Central memory CD8-positive, alpha-beta T cell (primary cell): ENCODE measurements around the gene SETD6.
A peak's percentile ranks its signal among the peaks of the same experiment; 100 is the strongest.

Experiments used
- ATAC-seq: fragments of 150-1000 bp; cut with Tn5 transposase; replicated peaks from 2 replicates; pipeline ENCODE4 v1.10.0; 2022; ENCODE audit warnings: mild to moderate bottlenecking, moderate FRiP score, moderate number of reproducible peaks; ENCODE audit not compliant: poor library complexity, severe bottlenecking; ENCODE audit errors: extremely low read depth
- DNase-seq, 2 donors: peaks; one replicate each; pipeline ENCODE4 v3.0.0; 2021; ENCODE audit warnings: low spot score in 2 of 2
- H3K27ac Mint-ChIP-seq: one replicate; pipeline ENCODE4 v1.8.0; 2022; ENCODE audit warnings: low read depth, mild to moderate bottlenecking, moderate library complexity, mixed read lengths
- H3K27me3 Mint-ChIP-seq: one replicate; pipeline ENCODE4 v1.8.0; 2022; ENCODE audit warnings: mixed read lengths
- H3K36me3 Mint-ChIP-seq: one replicate; pipeline ENCODE4 v1.8.0; 2022; ENCODE audit warnings: mild to moderate bottlenecking, moderate library complexity, mixed read lengths; ENCODE audit not compliant: insufficient read depth
- H3K4me1 Mint-ChIP-seq: one replicate; pipeline ENCODE4 v1.8.0; 2022; ENCODE audit warnings: mixed read lengths
- H3K4me3 Mint-ChIP-seq: one replicate; pipeline ENCODE4 v1.8.0; 2022; ENCODE audit warnings: mild to moderate bottlenecking, moderate library complexity, mixed read lengths
- H3K9me3 Mint-ChIP-seq: one replicate; pipeline ENCODE4 v1.8.0; 2022; ENCODE audit warnings: mixed read lengths

Gene SETD6, protein sequence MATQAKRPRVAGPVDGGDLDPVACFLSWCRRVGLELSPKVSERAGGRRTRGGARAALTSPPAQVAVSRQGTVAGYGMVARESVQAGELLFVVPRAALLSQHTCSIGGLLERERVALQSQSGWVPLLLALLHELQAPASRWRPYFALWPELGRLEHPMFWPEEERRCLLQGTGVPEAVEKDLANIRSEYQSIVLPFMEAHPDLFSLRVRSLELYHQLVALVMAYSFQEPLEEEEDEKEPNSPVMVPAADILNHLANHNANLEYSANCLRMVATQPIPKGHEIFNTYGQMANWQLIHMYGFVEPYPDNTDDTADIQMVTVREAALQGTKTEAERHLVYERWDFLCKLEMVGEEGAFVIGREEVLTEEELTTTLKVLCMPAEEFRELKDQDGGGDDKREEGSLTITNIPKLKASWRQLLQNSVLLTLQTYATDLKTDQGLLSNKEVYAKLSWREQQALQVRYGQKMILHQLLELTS

DNA sequence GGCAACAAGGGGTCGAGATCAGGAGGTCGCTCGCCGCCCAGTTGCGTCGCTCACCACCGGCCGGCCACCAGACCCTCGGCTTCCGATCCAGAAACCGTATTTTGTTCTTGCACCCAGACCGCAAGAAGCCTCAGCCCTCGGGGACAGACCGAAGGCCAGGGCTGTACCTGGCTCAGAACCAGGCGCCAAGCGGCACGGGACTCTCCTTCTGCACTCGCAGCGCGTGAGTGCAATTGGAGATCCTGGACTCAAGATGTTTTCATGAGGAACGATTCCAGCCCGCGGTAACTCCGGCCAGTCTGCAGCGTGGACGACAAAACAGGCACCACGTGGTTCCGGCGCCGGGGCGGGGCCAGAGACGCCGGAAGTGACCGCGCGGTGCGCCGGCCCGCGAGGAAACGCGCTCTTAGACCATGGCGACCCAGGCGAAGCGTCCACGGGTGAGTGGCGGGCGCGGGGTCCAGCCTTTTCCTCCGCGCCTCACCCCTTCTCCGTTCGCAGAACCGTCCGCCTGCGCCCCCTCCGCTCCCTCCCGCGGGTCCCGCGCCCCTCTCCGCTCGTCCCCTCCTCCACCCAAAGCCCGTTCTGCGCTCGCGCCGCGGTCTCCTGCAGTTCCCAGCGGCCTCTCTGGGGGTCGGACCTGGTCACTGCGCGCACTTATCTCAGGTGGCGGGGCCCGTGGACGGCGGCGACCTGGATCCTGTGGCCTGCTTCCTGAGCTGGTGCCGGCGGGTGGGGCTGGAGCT is at the start of gene SETD6:
Gene SETD6 (plus strand): TSS at position 393 of the 746 bp plus-strand sequence. CDS start 21 bp downstream, at position 414.
- Mint-ChIP-seq H3K4me3 (peak within 1 kb of the TSS; percentile 85), H3K4me1 (peaks cover 26% of the 10 kb centered on the region)

DNA sequence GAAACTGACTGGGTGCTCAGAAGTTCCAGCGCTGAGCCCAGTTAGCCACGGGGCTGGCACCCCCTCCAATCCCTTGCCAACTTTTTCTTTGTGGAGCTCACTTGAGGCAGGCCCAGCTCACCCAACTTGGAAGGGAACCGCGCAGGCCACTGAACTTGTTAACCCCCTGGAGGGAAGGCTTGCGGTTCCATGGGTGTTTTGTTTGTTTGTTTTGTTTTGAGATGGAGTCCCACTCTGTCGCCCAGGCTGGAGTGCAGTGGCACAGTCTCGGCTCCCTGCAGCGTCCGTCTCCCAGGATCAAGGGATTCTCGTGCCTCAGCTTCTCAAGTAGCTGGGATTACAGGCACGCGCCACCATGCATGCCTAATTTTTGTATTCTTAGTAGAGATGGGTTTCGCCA is 49.5 kb upstream of the SETD6 start:
- Mint-ChIP-seq H3K4me1 (peaks cover 10% of the 10 kb centered on the region), H3K9me3 (no peaks in the 10 kb centered on the region), H3K36me3 (no peaks in the 10 kb centered on the region), H3K4me3 (no peak overlapping the region), H3K27ac (no peak overlapping the region), H3K27me3 (peaks cover 86% of the 10 kb centered on the region)
- DNase-seq (no peak), ATAC-seq (no peak)

More for the DNA sequence above, at the start of gene SETD6:
- Mint-ChIP-seq H3K36me3 (peaks cover 26% of the 10 kb centered on the region), H3K27me3 (no peaks in the 10 kb centered on the region), H3K9me3 (no peaks in the 10 kb centered on the region), H3K27ac (peak within 1 kb of the TSS; percentile 85)
- ATAC-seq (peak; percentile 76), DNase-seq (peak in 1 of 2 donors; percentile 40)

DNA sequence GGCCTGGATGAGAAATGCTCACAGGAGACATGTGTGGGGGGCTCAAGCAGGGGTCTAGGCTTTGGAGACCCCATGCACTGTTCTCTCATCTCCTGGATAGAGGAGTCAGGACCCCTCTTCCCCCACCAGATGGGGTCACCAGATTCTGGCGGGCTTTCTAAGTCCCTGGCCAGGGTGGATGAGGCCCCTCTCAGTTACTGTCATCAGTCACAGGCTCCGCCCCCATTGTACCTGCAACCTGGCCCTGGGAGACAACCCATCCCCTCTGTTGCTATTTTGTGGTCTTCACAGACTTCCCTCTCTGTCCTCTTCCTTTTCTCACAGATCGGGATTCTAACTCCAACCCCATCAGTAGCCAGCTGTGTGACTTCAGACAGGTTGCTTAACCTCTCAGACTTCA is 48.9 kb upstream of the SETD6 start:
- H3K4me3 Mint-ChIP-seq: no peak overlapping the region

GRCh38 chr16:58467905-58468304 is 47.4 kb upstream of the SETD6 start:
- H3K36me3 Mint-ChIP-seq: no peaks in the 10 kb centered on the region
- H3K4me3 Mint-ChIP-seq: no peak overlapping the region
- ATAC-seq (no peak), DNase-seq (no peak)
- H3K27ac Mint-ChIP-seq: no peak overlapping the region
- H3K27me3 Mint-ChIP-seq: peaks cover 71% of the 10 kb centered on the region
- peaks cover 10% of the 10 kb centered on the region for H3K4me1 Mint-ChIP-seq
- H3K9me3 Mint-ChIP-seq: no peaks in the 10 kb centered on the region

More for the DNA sequence above, 48.9 kb upstream of the SETD6 start:
- Mint-ChIP-seq H3K4me1 (peaks cover 10% of the 10 kb centered on the region), H3K27ac (no peak overlapping the region), H3K27me3 (peaks cover 81% of the 10 kb centered on the region), H3K36me3 (no peaks in the 10 kb centered on the region), H3K9me3 (no peaks in the 10 kb centered on the region)
- ATAC-seq (no peak), DNase-seq (no peak)

DNA sequence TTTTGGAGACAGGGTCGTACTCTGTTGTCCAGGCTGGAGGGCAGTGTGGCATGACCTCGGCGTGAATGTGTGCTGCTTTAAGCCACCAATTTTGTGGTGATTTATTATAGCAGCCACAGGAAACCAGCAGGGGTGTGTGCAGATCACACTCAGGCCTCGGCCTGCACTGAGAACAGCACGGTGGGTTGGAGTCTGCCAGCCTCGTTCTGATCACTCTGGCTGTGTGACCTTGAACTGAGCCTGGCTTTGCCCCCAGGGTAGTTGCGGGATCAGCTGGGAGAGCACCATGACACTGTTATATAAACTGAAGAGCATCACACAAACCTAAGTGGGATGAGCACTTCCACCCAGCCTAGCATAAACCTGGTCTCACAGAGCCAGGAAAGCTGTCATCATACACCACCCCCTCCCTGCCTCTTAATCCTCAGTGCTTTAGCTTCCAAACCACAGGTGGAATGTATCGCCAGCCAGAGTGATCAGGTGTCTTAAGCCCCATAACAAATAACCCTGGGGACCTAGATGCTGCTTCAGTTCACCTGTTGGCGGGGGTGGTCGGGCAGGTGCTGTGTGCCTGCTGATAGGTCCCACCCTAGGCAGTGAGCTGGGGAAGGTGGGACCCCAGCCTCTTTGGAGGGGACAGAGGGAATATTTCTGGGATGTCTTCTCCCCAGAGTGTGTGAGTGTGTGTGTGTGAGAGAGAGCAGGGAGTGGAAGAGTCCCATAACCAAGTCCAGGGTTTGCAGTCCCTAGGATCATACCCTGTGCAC is 43.9 kb upstream of the SETD6 start:
- no peaks in the 10 kb centered on the region for H3K4me1 Mint-ChIP-seq

DNA sequence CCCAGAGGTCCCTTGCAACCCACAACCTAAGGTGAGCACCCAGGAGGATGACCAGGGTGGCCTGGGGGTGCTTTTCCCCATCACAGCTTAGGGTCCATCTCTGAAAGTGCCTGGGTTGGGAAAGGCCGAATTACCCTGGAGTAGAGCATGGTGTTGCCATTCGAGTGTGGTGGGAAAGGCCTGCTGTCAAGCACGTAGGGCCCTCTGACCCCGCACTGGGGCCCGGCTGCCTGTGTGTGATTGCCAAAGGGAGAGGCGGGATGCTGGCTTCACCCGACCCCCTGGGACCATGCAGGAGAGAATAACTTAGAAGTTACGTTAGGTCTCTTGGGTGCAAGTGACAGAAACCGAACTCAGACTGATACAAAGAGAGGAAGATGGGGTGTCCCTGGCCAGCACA is 43.1 kb upstream of the SETD6 start:
- Mint-ChIP-seq H3K9me3 (no peaks in the 10 kb centered on the region), H3K27ac (no peak overlapping the region), H3K4me1 (no peaks in the 10 kb centered on the region), H3K27me3 (peaks cover 69% of the 10 kb centered on the region), H3K4me3 (no peak overlapping the region), H3K36me3 (no peaks in the 10 kb centered on the region)
- no peak for DNase-seq
- ATAC-seq: no peak

More for the DNA sequence above, 43.9 kb upstream of the SETD6 start:
- no peak for DNase-seq
- Mint-ChIP-seq H3K27me3 (peaks cover 77% of the 10 kb centered on the region), H3K4me3 (no peak overlapping the region), H3K36me3 (no peaks in the 10 kb centered on the region), H3K9me3 (no peaks in the 10 kb centered on the region), H3K27ac (peak overlapping the region; percentile 32)
- no peak for ATAC-seq

- DNase-seq: no peak
Measured at GRCh38 chr16:58472827-58473226, 42.5 kb upstream of the SETD6 start.

GRCh38 chr16:58474296-58474695 is 41.0 kb upstream of the SETD6 start:
- no peaks in the 10 kb centered on the region for H3K4me1 Mint-ChIP-seq
- peaks cover 49% of the 10 kb centered on the region for H3K27me3 Mint-ChIP-seq
- no peak overlapping the region for H3K4me3 Mint-ChIP-seq
- no peaks in the 10 kb centered on the region for H3K9me3 Mint-ChIP-seq
- H3K36me3 Mint-ChIP-seq: no peaks in the 10 kb centered on the region
- DNase-seq (no peak), ATAC-seq (no peak)
- H3K27ac Mint-ChIP-seq: no peak overlapping the region

More at GRCh38 chr16:58472827-58473226, 42.5 kb upstream of the SETD6 start:
- ATAC-seq: no peak
- H3K27me3 Mint-ChIP-seq: peaks cover 64% of the 10 kb centered on the region
- no peak overlapping the region for H3K27ac Mint-ChIP-seq
- no peaks in the 10 kb centered on the region for H3K36me3 Mint-ChIP-seq
- no peak overlapping the region for H3K4me3 Mint-ChIP-seq
- H3K4me1 Mint-ChIP-seq: no peaks in the 10 kb centered on the region
- no peaks in the 10 kb centered on the region for H3K9me3 Mint-ChIP-seq

DNA sequence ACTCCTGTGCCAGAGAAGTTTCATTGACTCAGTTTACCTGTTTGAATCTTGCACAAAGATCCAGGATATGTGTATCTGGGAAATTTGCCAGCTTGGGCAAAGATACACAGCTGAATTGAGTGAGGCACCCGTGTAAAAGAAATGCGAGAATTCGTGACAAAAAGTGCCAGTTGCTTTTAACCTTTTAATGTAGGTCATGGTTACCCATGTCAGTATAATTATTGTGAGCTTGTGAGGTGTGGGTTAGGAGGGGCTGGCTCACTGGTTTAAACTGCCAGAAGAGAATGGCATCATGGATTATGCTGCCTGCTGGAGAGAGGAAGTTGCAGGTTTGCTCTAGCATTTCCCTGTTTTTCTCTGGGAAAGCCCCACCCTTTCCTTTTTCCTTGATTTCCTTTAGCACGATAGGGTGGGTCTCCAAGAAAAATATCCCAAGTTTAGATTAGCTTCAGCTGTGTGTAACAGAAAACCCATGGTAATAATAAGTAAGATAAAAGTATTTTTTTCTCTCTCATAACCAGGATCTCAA is 40.2 kb upstream of the SETD6 start:
- Mint-ChIP-seq H3K27ac (no peak overlapping the region), H3K9me3 (no peaks in the 10 kb centered on the region), H3K4me1 (no peaks in the 10 kb centered on the region), H3K27me3 (peaks cover 40% of the 10 kb centered on the region), H3K36me3 (no peaks in the 10 kb centered on the region), H3K4me3 (no peak overlapping the region)
- ATAC-seq (no peak), DNase-seq (no peak)

- DNase-seq: no peak
- no peak overlapping the region for H3K27ac Mint-ChIP-seq
- no peaks in the 10 kb centered on the region for H3K4me1 Mint-ChIP-seq
- no peaks in the 10 kb centered on the region for H3K9me3 Mint-ChIP-seq
- H3K4me3 Mint-ChIP-seq: no peak overlapping the region
- ATAC-seq: no peak
- H3K27me3 Mint-ChIP-seq: peaks cover 45% of the 10 kb centered on the region
- no peaks in the 10 kb centered on the region for H3K36me3 Mint-ChIP-seq
Measured at GRCh38 chr16:58476791-58477190, 38.5 kb upstream of the SETD6 start.

DNA sequence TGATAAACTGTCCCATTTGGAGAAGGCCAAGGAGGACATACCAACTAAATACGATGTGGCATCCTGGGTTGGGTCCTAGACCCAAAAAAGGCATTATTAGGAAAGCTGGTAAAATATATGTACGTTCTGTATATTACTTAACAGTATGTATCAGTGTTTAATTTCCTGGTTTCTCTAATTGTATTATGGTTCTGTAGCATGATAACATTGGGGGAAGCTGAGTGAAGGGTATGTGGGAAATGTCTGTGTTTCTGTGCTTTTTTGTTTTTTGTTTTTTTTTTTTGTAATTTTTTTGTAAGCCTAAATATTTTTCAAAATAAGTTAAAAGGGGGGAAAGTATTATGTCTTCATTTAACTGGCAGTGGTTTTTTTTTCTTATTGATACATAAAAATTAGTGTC is 36.9 kb upstream of the SETD6 start:
- no peak for ATAC-seq
- no peak for DNase-seq
- no peaks in the 10 kb centered on the region for H3K9me3 Mint-ChIP-seq
- H3K36me3 Mint-ChIP-seq: no peaks in the 10 kb centered on the region
- no peak overlapping the region for H3K4me3 Mint-ChIP-seq
- peaks cover 46% of the 10 kb centered on the region for H3K27me3 Mint-ChIP-seq
- no peak overlapping the region for H3K27ac Mint-ChIP-seq
- H3K4me1 Mint-ChIP-seq: no peaks in the 10 kb centered on the region

GRCh38 chr16:58481226-58481869 is 34.0 kb upstream of the SETD6 start:
- ATAC-seq: no peak
- H3K9me3 Mint-ChIP-seq: no peaks in the 10 kb centered on the region
- H3K4me1 Mint-ChIP-seq: no peaks in the 10 kb centered on the region
- H3K36me3 Mint-ChIP-seq: no peaks in the 10 kb centered on the region
- no peak overlapping the region for H3K4me3 Mint-ChIP-seq
- DNase-seq: no peak
- H3K27me3 Mint-ChIP-seq: peaks cover 28% of the 10 kb centered on the region
- no peak overlapping the region for H3K27ac Mint-ChIP-seq
